Neutrophil (primary cell): ENCODE results near the gene SNTA1.
"Not testable (repeated sequence)": the region's sequence is repeated elsewhere in the genome, so short reads cannot be mapped to it uniquely, and the experiment has no call there.

Experiments used
- H3K27ac ChIP-seq: fragments of 200-600 bp; sonication (generic); 2 replicates; pipeline ENCODE4 v1.5.1; 2016; ENCODE audit warnings: mild to moderate bottlenecking, moderate library complexity
- H3K27me3 ChIP-seq: fragments of 200-600 bp; sonication (generic); 2 replicates; pipeline ENCODE4 v1.6.0; 2016; ENCODE audit warnings: mild to moderate bottlenecking
- H3K36me3 ChIP-seq: fragments of 200-600 bp; sonication (generic); 2 replicates; pipeline ENCODE4 v1.5.1; 2017
- H3K4me1 ChIP-seq, 2 experiments: fragments of 200-600 bp in 1 of 2; sonication (generic) in 1 of 2; 1 replicate in 1 of 2; 2 replicates in 1 of 2; pipeline versions ENCODE4 v1.5.1 to v1.6.1; 2013 to 2016; ENCODE audit warnings: low read depth in 1 of 2, low read length in 1 of 2, mild to moderate bottlenecking in 1 of 2, moderate library complexity in 1 of 2; ENCODE audit not compliant: control insufficient read depth in 1 of 2, insufficient read depth in 1 of 2
- H3K4me3 ChIP-seq, 2 experiments: fragments of 200-600 bp in 1 of 2; sonication (generic) in 1 of 2; 1 replicate in 1 of 2; 2 replicates in 1 of 2; pipeline ENCODE4 v1.5.1; 2013 to 2016; ENCODE audit warnings: low read depth in 1 of 2, low read length in 1 of 2, mild to moderate bottlenecking in 1 of 2, moderate library complexity in 1 of 2
- H3K9me3 ChIP-seq: fragments of 200-600 bp; sonication (generic); 2 replicates; pipeline ENCODE4 v1.5.1; 2016
- TF ChIP-seq, protein P1 (sequence below): fragments of 200-600 bp; sonication (generic); IDR thresholded peaks from 2 replicates; pipeline ENCODE4 v1.5.1; 2016; ENCODE audit warnings: antibody characterized with exemption

Gene SNTA1

DNA sequence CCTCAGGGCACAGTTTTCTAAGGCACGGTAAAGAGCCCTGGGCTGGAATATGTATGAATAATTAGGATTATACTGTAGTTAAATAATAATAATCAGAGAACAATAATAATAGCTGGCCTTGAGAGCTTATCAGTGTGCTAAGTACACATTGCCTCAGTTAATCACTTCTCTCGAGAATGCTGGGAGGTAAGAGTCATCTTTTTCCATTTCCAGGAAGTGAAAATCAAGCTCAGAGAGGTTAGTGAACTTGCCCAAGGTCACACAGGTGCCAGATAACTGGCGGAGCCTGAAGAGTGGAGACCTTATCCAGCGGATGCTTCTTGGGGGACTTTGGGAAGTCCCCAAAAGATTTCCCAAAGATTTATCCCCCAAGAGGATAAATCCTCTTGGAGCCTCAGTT lies 26.9 kb upstream of the SNTA1 start:
- H3K27ac ChIP-seq, result no peak overlapping the region
- peaks cover 30 to 34% of the 10 kb centered on the region in 2 experiments for H3K4me1 ChIP-seq
- H3K27me3 ChIP-seq, result no peaks in the 10 kb centered on the region
- H3K4me3 ChIP-seq, result no peak overlapping the region
- H3K36me3 ChIP-seq, result no peaks in the 10 kb centered on the region
- no peaks in the 10 kb centered on the region for H3K9me3 ChIP-seq
- TF ChIP-seq, protein P1, sequence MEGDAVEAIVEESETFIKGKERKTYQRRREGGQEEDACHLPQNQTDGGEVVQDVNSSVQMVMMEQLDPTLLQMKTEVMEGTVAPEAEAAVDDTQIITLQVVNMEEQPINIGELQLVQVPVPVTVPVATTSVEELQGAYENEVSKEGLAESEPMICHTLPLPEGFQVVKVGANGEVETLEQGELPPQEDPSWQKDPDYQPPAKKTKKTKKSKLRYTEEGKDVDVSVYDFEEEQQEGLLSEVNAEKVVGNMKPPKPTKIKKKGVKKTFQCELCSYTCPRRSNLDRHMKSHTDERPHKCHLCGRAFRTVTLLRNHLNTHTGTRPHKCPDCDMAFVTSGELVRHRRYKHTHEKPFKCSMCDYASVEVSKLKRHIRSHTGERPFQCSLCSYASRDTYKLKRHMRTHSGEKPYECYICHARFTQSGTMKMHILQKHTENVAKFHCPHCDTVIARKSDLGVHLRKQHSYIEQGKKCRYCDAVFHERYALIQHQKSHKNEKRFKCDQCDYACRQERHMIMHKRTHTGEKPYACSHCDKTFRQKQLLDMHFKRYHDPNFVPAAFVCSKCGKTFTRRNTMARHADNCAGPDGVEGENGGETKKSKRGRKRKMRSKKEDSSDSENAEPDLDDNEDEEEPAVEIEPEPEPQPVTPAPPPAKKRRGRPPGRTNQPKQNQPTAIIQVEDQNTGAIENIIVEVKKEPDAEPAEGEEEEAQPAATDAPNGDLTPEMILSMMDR, result no peak

DNA sequence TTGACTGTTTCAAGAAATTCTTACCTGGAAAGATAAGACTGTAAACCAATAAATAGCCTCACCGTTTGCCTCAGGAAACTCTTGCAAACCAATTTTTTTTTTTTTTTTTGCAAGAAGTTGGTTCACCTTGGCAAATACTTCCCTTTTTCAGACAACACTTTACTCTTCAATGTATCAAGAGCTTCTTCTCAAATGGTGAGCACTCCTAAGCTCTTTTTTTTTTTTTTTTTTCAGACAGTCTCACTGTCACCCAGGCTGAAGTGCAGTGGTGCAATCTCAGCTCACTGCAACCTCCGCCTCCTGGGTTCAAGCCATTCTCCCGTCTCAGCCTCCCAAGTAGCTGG lies 22.7 kb upstream of the SNTA1 start:
- H3K9me3 ChIP-seq, result no peaks in the 10 kb centered on the region
- H3K27me3 ChIP-seq, result no peaks in the 10 kb centered on the region
- H3K4me3 ChIP-seq, result no peak overlapping the region
- TF ChIP-seq, protein P1, result no peak
- H3K4me1 ChIP-seq, result peaks cover 53% of the 10 kb centered on the region in 2 experiments
- H3K27ac ChIP-seq, result peak overlapping the region; percentile 74
- H3K36me3 ChIP-seq, result no peaks in the 10 kb centered on the region

DNA sequence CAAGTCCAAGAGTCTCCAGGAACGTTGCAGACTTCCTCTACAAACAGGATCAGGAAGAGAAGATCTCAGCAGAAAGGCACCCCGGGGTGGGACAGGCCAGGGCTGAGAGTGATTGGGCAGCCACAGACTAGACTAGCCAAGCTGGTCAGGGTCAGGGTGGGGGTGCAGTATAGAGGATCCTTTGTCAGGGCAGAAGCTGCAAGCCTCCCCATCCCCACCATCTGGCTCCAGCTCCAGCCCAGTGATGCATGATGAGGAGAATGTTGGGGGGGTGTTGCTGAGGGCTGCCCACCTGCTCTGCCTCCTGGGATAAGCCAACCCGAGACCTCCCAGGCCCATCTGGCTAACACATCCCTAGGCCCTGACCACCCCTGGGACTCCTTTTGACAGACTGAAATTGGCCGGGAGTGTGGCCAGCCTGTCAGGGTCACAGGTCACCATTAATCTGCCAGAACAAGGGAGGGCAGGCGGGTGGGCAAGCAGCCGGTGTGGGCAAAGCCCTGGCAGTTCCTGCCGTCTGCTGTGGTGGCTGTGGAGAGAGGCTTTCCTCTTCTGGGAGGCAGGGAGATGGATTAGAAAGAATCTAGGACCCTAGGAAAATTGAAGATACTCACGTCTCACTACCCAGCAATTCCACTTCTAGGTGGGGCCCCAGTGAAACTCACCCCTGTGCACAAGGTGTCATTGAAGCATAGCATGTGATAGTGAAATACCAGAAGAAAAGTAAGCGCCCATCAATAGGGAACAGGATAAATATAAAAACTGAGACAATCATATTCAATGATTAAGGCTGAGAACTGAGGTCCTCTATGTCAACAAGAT lies 22.1 kb upstream of the SNTA1 start:
- no peaks in the 10 kb centered on the region for H3K27me3 ChIP-seq
- no peaks in the 10 kb centered on the region for H3K9me3 ChIP-seq
- H3K27ac ChIP-seq, result peak overlapping the region; percentile 74
- H3K4me3 ChIP-seq, result no peak overlapping the region
- TF ChIP-seq, protein P1, result no peak
- no peaks in the 10 kb centered on the region for H3K36me3 ChIP-seq
- H3K4me1 ChIP-seq, result peaks cover 53% of the 10 kb centered on the region in 2 experiments

DNA sequence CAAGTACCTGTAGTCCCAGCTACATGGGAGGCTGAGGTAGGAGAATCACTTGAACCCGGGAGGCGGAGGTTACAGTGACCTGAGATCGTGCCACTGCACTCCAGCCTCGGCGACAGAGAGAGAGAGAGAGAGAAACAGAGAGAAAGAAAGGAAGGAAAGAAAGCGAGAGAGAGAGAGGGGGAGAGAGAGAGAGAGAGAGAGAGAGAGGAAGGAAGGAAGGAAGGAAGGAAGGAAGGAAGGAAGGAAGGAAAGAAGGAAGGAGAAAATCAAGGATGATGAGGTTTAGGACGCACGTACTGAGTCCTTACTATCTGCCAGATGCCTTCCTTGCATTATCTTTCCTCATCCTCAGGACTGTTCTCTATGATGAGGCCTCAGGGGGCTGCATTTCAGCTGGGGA lies 21.2 kb upstream of the SNTA1 start:
- H3K27me3 ChIP-seq, H3K4me3 ChIP-seq, H3K9me3 ChIP-seq, H3K36me3 ChIP-seq: not testable (repeated sequence)
- H3K27ac ChIP-seq, result peak overlapping the region; percentile 74
- H3K4me1 ChIP-seq, result peaks cover 53% of the 10 kb centered on the region in 2 experiments

DNA sequence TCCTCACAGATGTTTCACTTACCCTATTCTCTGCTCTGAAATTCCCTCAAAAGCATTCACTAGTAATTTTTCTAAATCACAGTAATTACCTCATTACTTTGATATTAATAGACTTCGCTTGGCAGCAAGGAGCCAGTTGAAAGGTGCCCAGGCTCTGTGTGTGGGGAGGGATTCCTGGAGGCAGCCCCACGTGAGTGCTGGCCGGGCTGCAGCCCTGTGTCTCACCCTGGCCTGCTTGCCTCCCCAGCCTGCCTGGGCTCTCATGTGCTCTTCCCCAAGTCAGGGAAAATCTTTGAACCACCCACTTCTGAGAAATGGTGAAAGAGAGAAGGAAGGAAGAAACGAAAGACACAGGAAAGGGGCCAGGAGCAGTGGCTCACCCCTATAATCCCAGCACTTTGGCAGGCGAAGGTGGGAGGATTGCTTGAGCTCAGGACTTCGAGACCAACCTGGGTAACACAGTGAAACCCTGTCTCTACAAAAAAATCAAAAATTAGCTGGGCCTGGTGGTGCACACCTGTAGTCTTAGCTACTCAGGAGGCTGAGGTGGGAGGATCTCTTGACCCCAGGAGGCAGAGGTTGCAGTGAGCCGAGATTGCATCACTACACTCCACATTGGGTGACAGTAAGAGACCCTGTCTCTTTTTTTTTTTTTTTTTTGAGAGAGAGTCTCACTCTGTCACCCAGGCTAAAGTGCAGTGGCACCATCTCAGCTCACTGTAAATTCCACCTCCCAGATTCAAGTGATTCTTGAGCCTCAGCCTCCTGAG lies 20.0 kb upstream of the SNTA1 start:
- H3K9me3 ChIP-seq, result no peaks in the 10 kb centered on the region
- H3K4me1 ChIP-seq, result peaks cover 53% of the 10 kb centered on the region in 2 experiments
- H3K27ac ChIP-seq, result peak overlapping the region; percentile 74
- H3K36me3 ChIP-seq, result no peaks in the 10 kb centered on the region
- no peaks in the 10 kb centered on the region for H3K27me3 ChIP-seq
- no peak overlapping the region for H3K4me3 ChIP-seq
- TF ChIP-seq, protein P1, result no peak

DNA sequence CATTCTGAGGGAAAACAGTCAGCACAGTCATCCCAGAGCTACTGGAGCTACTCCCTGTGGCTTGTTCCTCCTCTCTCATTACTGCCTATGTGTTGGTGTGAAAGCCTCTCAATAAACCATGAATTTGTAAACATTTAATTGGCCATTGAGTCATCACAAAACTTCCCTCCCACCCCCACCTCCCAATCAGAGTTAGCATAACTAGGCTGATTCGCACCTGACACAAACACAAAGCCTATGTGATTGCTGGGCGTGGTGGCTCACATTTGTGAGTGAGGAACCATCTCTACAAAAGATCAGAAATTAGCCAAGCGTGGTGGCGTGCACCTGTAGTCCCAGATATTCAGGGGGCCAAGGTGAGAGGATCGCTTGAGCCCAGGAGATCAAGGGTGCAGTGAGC lies 17.1 kb upstream of the SNTA1 start:
- no peaks in the 10 kb centered on the region for H3K36me3 ChIP-seq
- TF ChIP-seq, protein P1, result no peak
- H3K9me3 ChIP-seq, result no peaks in the 10 kb centered on the region
- H3K4me3 ChIP-seq, result no peak overlapping the region
- peaks cover 39 to 40% of the 10 kb centered on the region in 2 experiments for H3K4me1 ChIP-seq
- H3K27ac ChIP-seq, result no peak overlapping the region
- H3K27me3 ChIP-seq, result no peaks in the 10 kb centered on the region
